GM21737 (cell line): ENCODE measurements around the gene PCDH12.
"Not testable (repeated sequence)": the region's sequence is repeated elsewhere in the genome, so short reads cannot be mapped to it uniquely, and the experiment has no call there.

Source experiments
- ATAC-seq: cut with Tn5 transposase; IDR thresholded peaks from one replicate; pipeline ENCODE4 v1.9.1; 2021; ENCODE audit warnings: mild to moderate bottlenecking, moderate library complexity; ENCODE audit not compliant: unreplicated experiment

Gene PCDH12

GRCh38 chr5:141941307-141941706 lies 16.7 kb downstream of the PCDH12 start:
- no peak for ATAC-seq

GRCh38 chr5:141940695-141941271 lies 17.2 kb downstream of the PCDH12 start:
- no peak for ATAC-seq

- ATAC-seq = no peak
These were observed 22.5 kb downstream of the PCDH12 start for GRCh38 chr5:141935538-141935937.

- ATAC-seq = no peak
These were observed 23.7 kb downstream of the PCDH12 start for GRCh38 chr5:141934099-141934844.

GRCh38 chr5:141933151-141933550 lies 24.9 kb downstream of the PCDH12 start:
- ATAC-seq = no peak

- no peak for ATAC-seq
These were observed 26.3 kb downstream of the PCDH12 start for GRCh38 chr5:141931694-141932093.

- ATAC-seq = no peak
These were observed 28.5 kb downstream of the PCDH12 start for GRCh38 chr5:141929398-141930058.

- no peak for ATAC-seq
These were observed 30.0 kb downstream of the PCDH12 start for GRCh38 chr5:141928051-141928450.

- ATAC-seq = no peak
These were observed 31.6 kb downstream of the PCDH12 start for GRCh38 chr5:141926434-141926833.

GRCh38 chr5:141923448-141924313 lies 34.3 kb downstream of the PCDH12 start, which contains the start of gene DELE1:
Gene DELE1, plus strand, starts transcription at chr5:141923871. Its CDS starts 71 bp downstream, at chr5:141923942.
- ATAC-seq = peak; percentile 96

- ATAC-seq = not testable (repeated sequence)
These were observed 35.1 kb downstream of the PCDH12 start for GRCh38 chr5:141922827-141923447.

GRCh38 chr5:141920771-141921170 lies 37.2 kb downstream of the PCDH12 start:
- ATAC-seq = no peak

- ATAC-seq = no peak
These were observed 38.5 kb downstream of the PCDH12 start for GRCh38 chr5:141919218-141920119.

- ATAC-seq = no peak
These were observed 40.2 kb downstream of the PCDH12 start for GRCh38 chr5:141917760-141918159.

- ATAC-seq = no peak
These were observed 41.5 kb downstream of the PCDH12 start for GRCh38 chr5:141916522-141916921.

- no peak for ATAC-seq
These were observed 42.1 kb downstream of the PCDH12 start for GRCh38 chr5:141915881-141916336.

GRCh38 chr5:141914797-141915196 lies 43.2 kb downstream of the PCDH12 start:
- no peak for ATAC-seq

GRCh38 chr5:141914199-141914743 lies 43.7 kb downstream of the PCDH12 start:
- peak; percentile 75 for ATAC-seq

GRCh38 chr5:141913560-141914198 lies 44.3 kb downstream of the PCDH12 start:
- no peak for ATAC-seq
